Ishikawa (cell line): ENCODE results near the gene RCE1.

Experiments used
- CEBPB ChIP-seq: IDR thresholded peaks from 2 replicates; pipeline ENCODE4 v1.6.1; 2012
- TAF1 ChIP-seq: IDR thresholded peaks from 2 replicates; pipeline ENCODE4 v1.6.1; 2012; ENCODE audit warnings: low read depth, mild to moderate bottlenecking
- TF ChIP-seq, protein P1 (sequence below): IDR thresholded peaks from 2 replicates; pipeline ENCODE4 v1.6.1; 2012

DNA sequence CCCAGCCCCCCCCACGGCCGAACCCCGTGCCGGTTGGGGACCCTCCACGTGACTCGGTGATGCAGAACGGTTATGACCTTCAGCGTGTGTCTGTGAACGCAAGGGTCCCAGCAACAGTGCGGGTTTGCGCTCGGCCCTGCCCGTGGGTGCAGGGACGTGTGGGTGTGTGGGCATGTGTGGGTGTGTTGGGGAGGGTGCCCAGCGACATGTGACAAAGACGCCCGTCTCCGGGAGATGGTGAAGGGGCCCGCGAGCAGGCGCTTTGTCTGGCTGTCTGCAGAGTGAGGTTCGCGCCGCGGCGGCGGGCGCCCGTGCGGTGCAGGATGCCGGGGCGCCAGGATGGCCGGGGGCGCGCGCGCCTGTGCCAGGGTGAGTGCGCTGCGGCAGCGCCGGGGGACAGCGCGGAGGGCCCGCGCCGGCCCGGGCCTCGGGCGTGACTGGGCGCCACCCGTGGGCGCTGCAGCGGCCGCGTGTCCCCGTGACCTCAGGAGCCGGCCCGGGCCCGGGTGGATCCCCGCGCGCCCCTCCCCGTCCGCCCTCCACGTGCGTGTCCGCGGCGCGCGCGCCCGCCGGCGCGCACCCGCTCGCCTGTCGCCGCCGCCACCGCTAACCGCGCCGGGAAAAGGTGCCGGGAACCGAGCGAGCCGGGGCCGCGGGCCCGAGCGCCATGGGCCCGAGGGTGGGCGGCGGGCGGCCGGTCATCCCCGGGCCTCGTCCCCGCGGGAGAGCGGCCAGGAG lies 13.4 kb downstream of the RCE1 start, which contains the start of gene LRFN4:
- no peak for TF ChIP-seq CEBPB
- TF ChIP-seq TAF1: no peak
- TF ChIP-seq, protein P1, sequence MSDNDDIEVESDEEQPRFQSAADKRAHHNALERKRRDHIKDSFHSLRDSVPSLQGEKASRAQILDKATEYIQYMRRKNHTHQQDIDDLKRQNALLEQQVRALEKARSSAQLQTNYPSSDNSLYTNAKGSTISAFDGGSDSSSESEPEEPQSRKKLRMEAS: peak; percentile 71
